GM08714 (cell line): ENCODE results near the gene FAM124B.

Experiments used
- H3K4me3 ChIP-seq: fragments of 200-500 bp; sonication (Bioruptor generic); 2 replicates; pipeline ENCODE4 v1.5.1; 2014; ENCODE audit warnings: mild to moderate bottlenecking, low read length, inconsistent platforms
- ZNF274 ChIP-seq: IDR thresholded peaks from 2 replicates; pipeline ENCODE4 v1.6.1; 2012; ENCODE audit warnings: mild to moderate bottlenecking, low read depth, low read length

Gene FAM124B

GRCh38 chr2:224379986-224380385 lies 21.9 kb downstream of the FAM124B start:
- TF ChIP-seq ZNF274, result no peak
- H3K4me3 ChIP-seq, result no peak overlapping the region

GRCh38 chr2:224379172-224379571 lies 22.7 kb downstream of the FAM124B start:
- no peak for TF ChIP-seq ZNF274

GRCh38 chr2:224378701-224379097 lies 23.2 kb downstream of the FAM124B start:
- no peak overlapping the region for H3K4me3 ChIP-seq
- no peak for TF ChIP-seq ZNF274

More at GRCh38 chr2:224379172-224379571, 22.7 kb downstream of the FAM124B start:
- no peak overlapping the region for H3K4me3 ChIP-seq

GRCh38 chr2:224377751-224378700 lies 23.9 kb downstream of the FAM124B start:
- no peak for TF ChIP-seq ZNF274

GRCh38 chr2:224372641-224373040 lies 29.3 kb downstream of the FAM124B start:
- no peak for TF ChIP-seq ZNF274
- H3K4me3 ChIP-seq, result no peak overlapping the region

More at GRCh38 chr2:224377751-224378700, 23.9 kb downstream of the FAM124B start:
- no peak overlapping the region for H3K4me3 ChIP-seq

- no peak overlapping the region for H3K4me3 ChIP-seq
- no peak for TF ChIP-seq ZNF274
Measured at GRCh38 chr2:224369028-224369632, 32.8 kb downstream of the FAM124B start.

- TF ChIP-seq ZNF274, result no peak
Measured at GRCh38 chr2:224366267-224366844, 35.6 kb downstream of the FAM124B start.

GRCh38 chr2:224365331-224365730 lies 36.6 kb downstream of the FAM124B start:
- no peak overlapping the region for H3K4me3 ChIP-seq
- TF ChIP-seq ZNF274, result no peak

More at GRCh38 chr2:224366267-224366844, 35.6 kb downstream of the FAM124B start:
- H3K4me3 ChIP-seq, result no peak overlapping the region

GRCh38 chr2:224363281-224363680 lies 38.6 kb downstream of the FAM124B start:
- H3K4me3 ChIP-seq, result no peak overlapping the region
- no peak for TF ChIP-seq ZNF274

- no peak for TF ChIP-seq ZNF274
- H3K4me3 ChIP-seq, result no peak overlapping the region
Measured at GRCh38 chr2:224362094-224362493, 39.8 kb downstream of the FAM124B start.

- TF ChIP-seq ZNF274, result no peak
- no peak overlapping the region for H3K4me3 ChIP-seq
Measured at GRCh38 chr2:224360801-224361251, 41.1 kb downstream of the FAM124B start.

GRCh38 chr2:224359569-224359968 lies 42.3 kb downstream of the FAM124B start:
- H3K4me3 ChIP-seq, result no peak overlapping the region
- no peak for TF ChIP-seq ZNF274

GRCh38 chr2:224357098-224357901 lies 44.6 kb downstream of the FAM124B start:
- H3K4me3 ChIP-seq, result no peak overlapping the region
- TF ChIP-seq ZNF274, result no peak
